ENCODE measurements around the gene CCHCR1.

The CCHCR1 gene

GRCh38 chr6:31163922-31164321, 6.3 kb upstream of the CCHCR1 start:
- no peak for TF ChIP-seq CTCF (IDR thresholded peaks at IDR 0.05; ENCODE audit: low read depth, low read length)
- peak; percentile 19 to 31 for DNase-seq (ENCODE audit: low read depth in 2 of 2)

GRCh38 chr6:31162463-31163165, 5.0 kb upstream of the CCHCR1 start:
- no peak for TF ChIP-seq CTCF (IDR thresholded peaks at IDR 0.05; ENCODE audit: low read depth, low read length)
- DNase-seq (ENCODE audit: low read depth in 2 of 2): no peak
- no peak overlapping the region for H3K4me3 ChIP-seq (replicated peaks in 1 of 2; ENCODE audit: low read depth in 2 of 2, low read length in 2 of 2)

More at GRCh38 chr6:31163922-31164321, 6.3 kb upstream of the CCHCR1 start:
- H3K4me3 ChIP-seq (replicated peaks in 1 of 2; ENCODE audit: low read depth in 2 of 2, low read length in 2 of 2): no peak overlapping the region

DNA sequence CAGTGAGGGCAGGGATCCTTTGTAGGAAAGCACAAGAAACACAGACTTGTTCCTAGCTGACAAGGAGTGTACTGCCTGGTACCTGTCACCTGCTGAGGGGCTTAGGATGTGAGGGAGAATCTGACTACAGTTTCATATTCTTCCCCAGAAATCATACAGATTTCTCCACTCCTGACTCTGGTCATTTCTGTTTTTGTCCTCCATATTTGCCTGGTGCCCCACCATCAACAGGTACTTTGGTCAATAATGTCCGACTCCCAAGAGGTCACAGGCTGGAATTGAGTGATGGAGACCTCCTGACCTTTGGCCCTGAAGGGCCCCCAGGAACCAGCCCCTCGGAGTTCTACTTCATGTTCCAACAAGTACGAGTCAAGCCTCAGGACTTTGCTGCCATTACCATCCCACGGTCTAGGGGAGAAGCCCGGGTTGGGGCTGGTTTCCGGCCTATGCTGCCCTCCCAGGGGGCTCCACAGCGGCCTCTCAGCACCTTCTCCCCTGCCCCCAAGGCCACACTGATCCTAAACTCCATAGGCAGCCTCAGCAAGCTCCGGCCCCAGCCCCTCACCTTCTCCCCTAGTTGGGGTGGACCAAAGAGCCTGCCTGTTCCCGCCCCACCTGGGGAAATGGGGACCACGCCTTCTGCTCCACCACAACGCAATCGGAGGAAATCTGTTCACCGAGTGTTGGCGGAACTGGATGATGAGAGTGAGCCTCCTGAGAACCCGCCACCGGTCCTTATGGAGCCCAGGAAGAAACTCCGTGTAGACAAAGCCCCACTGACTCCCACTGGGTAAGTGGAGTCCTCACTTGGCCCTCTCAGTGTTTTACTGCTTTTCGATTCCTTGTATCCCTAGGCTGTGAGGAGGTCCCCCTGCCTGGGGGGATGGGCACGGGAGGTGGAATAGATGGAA, 3.9 kb upstream of the CCHCR1 start:
- no peak for TF ChIP-seq CTCF (IDR thresholded peaks at IDR 0.05; ENCODE audit: low read depth, low read length)
- no peak for DNase-seq (ENCODE audit: low read depth in 2 of 2)
- no peak overlapping the region for H3K4me3 ChIP-seq (replicated peaks in 1 of 2; ENCODE audit: low read depth in 2 of 2, low read length in 2 of 2)

DNA sequence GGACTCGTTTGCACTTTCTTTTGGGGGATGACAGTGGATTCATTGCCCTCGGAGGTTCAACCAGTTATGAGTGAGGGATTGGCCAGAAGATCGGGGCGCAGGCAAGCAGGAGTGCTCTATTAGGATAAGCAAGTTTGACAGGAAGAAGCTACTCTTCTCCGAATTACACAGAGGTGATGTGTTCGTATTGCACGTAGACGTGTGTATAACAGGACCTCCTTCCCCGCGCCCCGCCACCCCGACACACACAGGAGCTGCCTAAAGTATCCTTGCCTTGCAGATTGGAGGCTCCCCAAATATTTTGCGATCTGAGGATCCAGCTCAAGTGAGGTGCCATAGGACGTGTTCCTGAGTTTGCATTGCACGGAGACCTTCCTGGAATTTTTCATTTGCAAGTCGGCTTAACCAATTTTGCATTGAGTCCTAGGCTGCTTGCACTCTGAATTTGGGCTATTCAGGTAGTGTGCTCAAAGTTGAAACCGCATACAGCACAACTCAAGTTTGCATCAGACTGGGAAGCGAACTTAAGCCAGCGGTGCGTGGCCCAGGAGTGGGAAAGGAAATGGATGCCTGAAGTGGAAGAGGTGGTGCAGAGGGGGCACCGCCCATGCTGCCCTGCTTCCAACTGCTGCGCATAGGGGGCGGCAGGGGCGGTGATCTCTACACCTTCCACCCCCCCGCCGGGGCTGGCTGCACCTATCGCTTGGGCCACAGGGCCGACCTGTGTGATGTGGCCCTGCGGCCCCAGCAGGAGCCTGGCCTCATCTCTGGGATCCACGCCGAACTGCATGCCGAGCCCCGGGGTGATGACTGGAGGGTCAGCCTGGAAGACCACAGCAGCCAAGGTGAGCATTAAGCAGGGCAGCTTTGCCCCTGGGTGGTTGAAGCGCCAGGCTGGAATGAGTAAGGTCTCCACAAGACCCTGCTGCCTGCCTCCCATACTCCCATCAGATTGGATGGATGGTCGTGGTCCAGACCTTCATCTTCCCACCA, 1.6 kb upstream of the CCHCR1 start:
- DNase-seq (ENCODE audit: low read depth in 2 of 2): peak; percentile 17 to 36
- TF ChIP-seq CTCF (IDR thresholded peaks at IDR 0.05; ENCODE audit: low read depth, low read length): peak; percentile 6
- peak overlapping the region; percentile 74 to 89 for H3K4me3 ChIP-seq (replicated peaks in 1 of 2; ENCODE audit: low read depth in 2 of 2, low read length in 2 of 2)

- H3K4me3 ChIP-seq (replicated peaks in 1 of 2; ENCODE audit: low read depth in 2 of 2, low read length in 2 of 2): peak within 1 kb of the TSS; percentile 74 to 89
- DNase-seq (ENCODE audit: low read depth in 2 of 2): peak; percentile 100
- TF ChIP-seq CTCF (IDR thresholded peaks at IDR 0.05; ENCODE audit: low read depth, low read length): no peak
These were observed 699 bp upstream of the CCHCR1 start, which contains the start of gene TCF19 for GRCh38 chr6:31158140-31158862. Gene TCF19, plus strand, starts transcription at chr6:31158589. Its CDS starts 881 bp downstream, at chr6:31159470.
